GM10248 (cell line): ENCODE results near the gene ADSL.

Source experiments
- CTCF ChIA-PET: fragments of 300-600 bp; sonication (Branson Sonifier 250); formaldehyde crosslinking; extraction: SDS; loops from one replicate; lab custom pipeline; 2021; ENCODE audit warnings: antibody characterized with exemption; lab: Yijun Ruan, JAX
- POLR2A ChIA-PET: fragments of 350-650 bp; sonication (Branson Sonifier 250); formaldehyde crosslinking; extraction: SDS; loops from one replicate; lab custom pipeline; 2020; ENCODE audit warnings: antibody characterized with exemption; lab: Yijun Ruan, JAX
- DNase-seq: peaks from one replicate; pipeline ENCODE4 v3.0.0; 2012; ENCODE audit errors: extremely low spot score
- CTCF ChIP-seq: IDR thresholded peaks from 2 replicates; pipeline ENCODE4 v1.5.1; 2012; ENCODE audit warnings: mild to moderate bottlenecking, low read depth; ENCODE audit errors: extremely low read depth, missing control alignments, control extremely low read depth

ADSL gene

GRCh38 chr22:40417881-40418280 is 71.6 kb downstream of the ADSL start:
- no peak for DNase-seq
- no peak for TF ChIP-seq CTCF
- CTCF ChIA-PET = interaction anchor here (0.6 to 4.3 kb wide), 2 partner anchors 11 to 18 kb away, joined by 3 to 27 read pairs; no protein-coding TSS in a partner anchor
- POLR2A ChIA-PET = no interaction called here

- no peak for DNase-seq
- no peak for TF ChIP-seq CTCF
- POLR2A ChIA-PET = no interaction called here
- CTCF ChIA-PET = interaction anchor here (4.3 kb wide), 1 partner anchor 18 kb away, joined by 27 read pairs; no protein-coding TSS in a partner anchor
These were observed 72.3 kb downstream of the ADSL start for GRCh38 chr22:40418366-40419201.

GRCh38 chr22:40419718-40420117 is 73.4 kb downstream of the ADSL start:
- ChIA-PET CTCF (interaction anchor here (1.1 to 4.3 kb wide), 4 partner anchors 16 to 233 kb away, joined by 3 to 27 read pairs (median 4); no protein-coding TSS in a partner anchor), POLR2A (no interaction called here)
- DNase-seq = no peak
- no peak for TF ChIP-seq CTCF

DNA sequence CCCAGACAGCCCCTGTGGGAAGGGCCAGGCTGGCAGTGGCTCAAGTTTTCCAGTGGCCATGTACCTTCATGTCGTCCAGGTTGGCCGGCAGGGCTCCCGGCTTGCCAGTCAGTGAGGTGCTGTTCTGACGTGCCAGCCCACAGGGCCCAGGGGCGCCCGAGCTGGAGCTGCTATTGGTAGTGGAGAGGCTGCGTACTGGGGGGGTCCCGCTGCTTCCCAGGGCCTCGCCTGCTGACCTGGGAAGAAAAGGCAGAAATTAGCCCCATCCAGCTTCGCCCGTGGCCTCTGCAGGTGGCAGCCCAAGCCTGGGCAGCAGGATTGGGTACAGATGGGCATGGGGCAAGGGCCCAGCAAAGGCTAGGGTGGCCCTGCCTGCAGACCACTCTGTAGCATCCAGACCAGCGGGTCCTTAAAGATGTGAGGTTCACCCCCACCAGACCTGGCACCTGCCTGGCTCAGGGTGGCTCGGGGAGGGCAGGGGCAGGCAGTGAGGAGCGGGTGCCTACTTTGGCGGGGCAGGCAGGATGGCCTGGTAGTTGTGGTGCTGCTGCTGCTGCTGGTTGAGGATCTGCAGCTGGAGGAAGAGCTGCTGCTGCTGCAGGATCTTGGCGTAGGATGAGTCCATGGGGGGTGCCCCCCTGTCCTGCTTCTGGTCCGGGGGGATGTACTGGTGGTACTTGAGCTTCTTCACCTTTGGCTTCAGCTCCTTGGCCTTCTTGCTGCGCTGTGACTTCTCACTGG is 74.2 kb downstream of the ADSL start:
- no peak for DNase-seq
- POLR2A ChIA-PET = no interaction called here
- TF ChIP-seq CTCF = no peak
- CTCF ChIA-PET = interaction anchor here (1.1 to 4.3 kb wide), 4 partner anchors 16 to 233 kb away, joined by 3 to 27 read pairs (median 4); no protein-coding TSS in a partner anchor

GRCh38 chr22:40421082-40421350 is 74.7 kb downstream of the ADSL start:
- POLR2A ChIA-PET = no interaction called here
- CTCF ChIA-PET = interaction anchor here (1.5 to 4.3 kb wide), 2 partner anchors 15 to 21 kb away, joined by 3 to 27 read pairs; no protein-coding TSS in a partner anchor
- no peak for TF ChIP-seq CTCF
- DNase-seq = no peak

- POLR2A ChIA-PET = no interaction called here
- no peak for TF ChIP-seq CTCF
- CTCF ChIA-PET = interaction anchor here (1.2 to 4.3 kb wide), 2 partner anchors 14 to 15 kb away, joined by 5 to 27 read pairs; no protein-coding TSS in a partner anchor
- DNase-seq = no peak
These were observed 75.6 kb downstream of the ADSL start for GRCh38 chr22:40421941-40422340.
